ENCODE results near the gene SLC13A1.

SLC13A1 gene

GRCh38 chr7:123193235-123193634 lies 6.5 kb downstream of the SLC13A1 start:
- DNase-seq: no peak

- no peak for DNase-seq
Observed at GRCh38 chr7:123191132-123191531, 8.6 kb downstream of the SLC13A1 start.

- DNase-seq: no peak
Observed at GRCh38 chr7:123190109-123190831, 9.5 kb downstream of the SLC13A1 start.

GRCh38 chr7:123185756-123186155 lies 14.0 kb downstream of the SLC13A1 start:
- DNase-seq: no peak

- DNase-seq: no peak
Observed at GRCh38 chr7:123184271-123184670, 15.5 kb downstream of the SLC13A1 start.

GRCh38 chr7:123183431-123183830 lies 16.3 kb downstream of the SLC13A1 start:
- no peak for DNase-seq

GRCh38 chr7:123177442-123177841 lies 22.3 kb downstream of the SLC13A1 start:
- no peak for DNase-seq

- DNase-seq: no peak
Observed at GRCh38 chr7:123170333-123171246, 29.2 kb downstream of the SLC13A1 start.

GRCh38 chr7:123169065-123169464 lies 30.7 kb downstream of the SLC13A1 start:
- no peak for DNase-seq

- no peak for DNase-seq
Observed at GRCh38 chr7:123157606-123158005, 42.2 kb downstream of the SLC13A1 start.

GRCh38 chr7:123155571-123155970 lies 44.2 kb downstream of the SLC13A1 start:
- no peak for DNase-seq

GRCh38 chr7:123154231-123154860 lies 45.4 kb downstream of the SLC13A1 start:
- DNase-seq: no peak

- no peak for DNase-seq
Observed at GRCh38 chr7:123151443-123151842, 48.3 kb downstream of the SLC13A1 start.

- DNase-seq: no peak
Observed at GRCh38 chr7:123148813-123149212, 51.0 kb downstream of the SLC13A1 start.

- no peak for DNase-seq
Observed at GRCh38 chr7:123143252-123144006, 56.3 kb downstream of the SLC13A1 start.

- no peak for DNase-seq
Observed at GRCh38 chr7:123140561-123140960, 59.2 kb downstream of the SLC13A1 start.

GRCh38 chr7:123135960-123136359 lies 63.8 kb downstream of the SLC13A1 start:
- no peak for DNase-seq

GRCh38 chr7:123133924-123134323 lies 65.8 kb downstream of the SLC13A1 start:
- no peak for DNase-seq

- DNase-seq: no peak
Observed at GRCh38 chr7:123131961-123132360, 67.8 kb downstream of the SLC13A1 start.

GRCh38 chr7:123131556-123131955 lies 68.2 kb downstream of the SLC13A1 start:
- DNase-seq: no peak

- no peak for DNase-seq
Observed at GRCh38 chr7:123131140-123131539, 68.6 kb downstream of the SLC13A1 start.

- no peak for DNase-seq
Observed at GRCh38 chr7:123126691-123127090, 73.1 kb downstream of the SLC13A1 start.

- no peak for DNase-seq
Observed at GRCh38 chr7:123126171-123126570, 73.6 kb downstream of the SLC13A1 start.
